Panc1 (cell line): ENCODE data around the gene LCOR.

ENCODE experiments used
- CTCF ChIP-seq: fragments of 450-650 bp; IDR thresholded peaks from 2 replicates; pipeline ENCODE4 v1.5.1; 2017; ENCODE audit warnings: mild to moderate bottlenecking
- POLR2AphosphoS5 ChIP-seq: IDR thresholded peaks from 2 replicates; pipeline ENCODE4 v1.6.1; 2012; ENCODE audit warnings: mild to moderate bottlenecking, low read depth, low read length, moderate library complexity

GRCh38 chr10:96960872-96961271, 128.8 kb downstream of the LCOR start:
- TF ChIP-seq CTCF (no peak), POLR2AphosphoS5 (no peak)
